RCC 7860 (cell line): ENCODE results near the gene SYT6.
"Not testable (repeated sequence)": the region's sequence is repeated elsewhere in the genome, so short reads cannot be mapped to it uniquely, and the experiment has no call there.

Experiments
- DNase-seq: peaks from one replicate; pipeline ENCODE4 v3.0.0-alpha.2; 2015; ENCODE audit warnings: low spot score
- FAIRE-seq: peaks from 2 replicates; lab custom pipeline; 2012; peaks lifted over from hg19 to GRCh38; lab: Jason Lieb, UNC

SYT6 gene

GRCh38 chr1:114076308-114076707 lies 77.4 kb downstream of the SYT6 start:
- no peak for FAIRE-seq
- no peak for DNase-seq

GRCh38 chr1:114075546-114076242 lies 78.0 kb downstream of the SYT6 start:
- DNase-seq (no peak), FAIRE-seq (no peak)

GRCh38 chr1:114075105-114075504 lies 78.6 kb downstream of the SYT6 start:
- DNase-seq (no peak), FAIRE-seq (no peak)

GRCh38 chr1:114072246-114072645 lies 81.4 kb downstream of the SYT6 start:
- FAIRE-seq (no peak), DNase-seq (no peak)

GRCh38 chr1:114069762-114070161 lies 83.9 kb downstream of the SYT6 start:
- DNase-seq, FAIRE-seq: not testable (repeated sequence)

GRCh38 chr1:114068684-114069083 lies 85.0 kb downstream of the SYT6 start:
- not testable (repeated sequence) for DNase-seq, FAIRE-seq

DNA sequence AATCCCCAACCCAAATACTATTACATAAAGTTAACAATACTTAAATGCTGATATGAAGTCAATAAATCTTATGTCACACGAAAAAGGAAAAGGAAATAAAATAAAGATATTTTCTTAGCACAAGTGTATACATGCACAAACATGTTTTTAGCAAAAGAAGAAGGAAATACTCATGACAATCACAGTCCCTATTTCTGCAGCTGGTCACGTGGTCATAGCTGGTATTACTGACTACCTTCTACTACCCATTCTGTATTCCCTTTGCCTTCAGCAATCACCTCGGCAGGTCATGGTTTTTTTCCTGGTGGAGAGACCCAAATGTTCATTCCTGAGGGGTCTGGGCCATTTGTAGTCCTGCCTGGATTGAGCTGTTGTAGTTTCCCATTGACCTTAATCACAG lies 88.0 kb downstream of the SYT6 start:
- not testable (repeated sequence) for DNase-seq, FAIRE-seq

DNA sequence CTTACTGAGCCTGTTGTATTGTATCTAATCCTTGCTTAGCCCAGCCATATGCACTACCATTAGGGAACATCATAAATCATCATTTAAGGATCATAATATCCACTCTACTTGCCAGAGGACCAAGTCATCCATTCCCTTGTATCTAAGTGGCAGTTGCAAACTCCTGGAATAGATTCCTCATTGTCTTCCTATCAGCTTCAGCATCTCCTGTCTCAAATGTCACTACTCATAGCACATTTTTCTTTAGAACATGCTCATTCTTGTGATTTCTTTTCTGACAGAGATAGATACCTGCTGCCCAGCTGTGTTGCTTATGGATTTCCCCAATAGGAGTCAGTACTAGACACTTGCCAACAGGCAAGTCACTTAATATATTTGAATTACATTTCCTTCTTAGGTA lies 90.1 kb downstream of the SYT6 start:
- FAIRE-seq (no peak), DNase-seq (no peak)

DNA sequence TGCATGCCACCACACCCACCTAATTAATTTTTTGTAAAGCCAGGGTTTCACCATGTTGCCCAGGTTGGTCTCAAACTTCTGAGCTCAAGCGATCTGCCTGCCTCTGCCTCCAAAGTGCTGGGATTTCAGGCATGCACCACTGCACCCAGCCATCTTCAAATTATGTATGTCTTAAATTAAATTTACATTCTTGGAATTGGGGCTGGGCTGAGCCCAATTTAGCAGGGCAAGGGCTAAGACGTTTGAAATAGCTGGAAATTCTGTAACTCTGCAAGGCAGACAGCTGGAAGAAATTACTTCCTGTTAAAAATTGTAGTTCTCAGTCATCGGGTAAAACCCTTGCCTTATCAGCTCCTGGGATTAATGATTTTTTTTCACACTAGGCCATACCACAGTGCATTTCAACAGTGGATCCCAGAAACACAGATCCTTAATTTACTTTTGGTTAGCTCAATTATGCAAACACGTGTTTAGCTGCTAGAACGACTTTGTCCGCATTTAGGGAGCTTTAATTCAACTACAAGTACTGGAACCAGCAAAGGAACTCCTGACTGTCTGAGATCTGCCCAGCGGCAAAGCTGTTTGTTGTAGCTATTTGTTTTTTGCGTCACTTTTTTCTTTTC lies 91.1 kb downstream of the SYT6 start:
- FAIRE-seq (no peak), DNase-seq (no peak)

DNA sequence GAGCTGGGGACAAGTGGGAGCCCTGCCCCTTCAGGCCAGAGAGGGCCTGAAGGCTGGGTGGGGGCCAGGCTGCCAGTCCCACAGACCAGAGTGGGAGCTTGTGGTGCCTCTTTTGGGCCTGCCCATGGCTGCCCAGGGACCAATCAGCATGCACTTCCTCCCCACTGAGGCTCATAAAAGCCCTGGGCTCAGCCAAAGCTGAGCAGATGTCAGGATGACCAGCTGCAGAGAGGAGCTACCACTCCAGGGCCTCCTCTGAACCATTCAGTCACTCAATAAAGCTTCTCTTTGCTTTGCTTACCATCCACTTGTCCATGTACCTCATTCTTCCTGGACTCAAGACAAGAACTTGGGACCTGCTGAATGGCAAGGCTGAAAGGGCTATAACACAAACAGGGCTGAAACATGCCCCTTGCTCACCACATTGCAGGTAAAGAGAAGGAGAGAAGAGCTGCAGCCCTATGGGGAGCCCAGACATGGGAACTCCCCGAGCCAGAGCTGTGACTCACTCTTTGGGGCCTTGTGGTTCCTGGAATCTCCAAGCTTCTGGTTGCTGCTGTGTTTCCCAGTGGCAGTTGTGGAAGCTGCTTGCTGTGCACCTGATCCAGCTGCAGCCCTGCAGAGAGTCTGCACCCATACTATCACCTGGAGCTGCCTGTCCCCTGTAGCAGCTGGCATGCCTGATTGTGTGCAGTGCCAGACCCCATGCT lies 92.4 kb downstream of the SYT6 start:
- DNase-seq, result no peak
- FAIRE-seq, result no peak

GRCh38 chr1:114058236-114058635 lies 95.4 kb downstream of the SYT6 start:
- DNase-seq, FAIRE-seq: not testable (repeated sequence)

GRCh38 chr1:114054148-114054547 lies 99.5 kb downstream of the SYT6 start:
- DNase-seq, result no peak
- FAIRE-seq, result no peak

- no peak for DNase-seq
- no peak for FAIRE-seq
Measured at GRCh38 chr1:114048232-114048631, 105.4 kb downstream of the SYT6 start.

- no peak for FAIRE-seq
- no peak for DNase-seq
Measured at GRCh38 chr1:114043548-114043947, 110.1 kb downstream of the SYT6 start.

DNA sequence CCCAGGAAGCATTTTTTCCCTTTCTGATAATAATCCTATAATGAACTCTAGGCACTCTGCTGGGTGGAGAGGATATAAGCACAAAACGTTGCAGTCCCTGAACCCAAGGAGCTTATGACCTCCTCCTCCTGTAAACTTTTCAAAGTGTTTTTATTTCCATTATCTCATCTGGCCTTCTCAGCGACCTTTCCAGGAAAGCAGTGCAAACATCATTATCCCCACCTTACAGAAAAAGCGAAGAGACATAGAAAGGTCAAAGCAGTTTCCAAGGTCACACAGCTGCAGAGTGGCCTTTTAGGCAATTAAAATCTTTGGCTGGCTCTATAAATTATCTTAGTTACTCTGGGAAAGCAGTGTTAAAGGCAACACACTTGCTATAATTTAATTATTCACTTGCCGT lies 110.6 kb downstream of the SYT6 start:
- FAIRE-seq (no peak), DNase-seq (no peak)

DNA sequence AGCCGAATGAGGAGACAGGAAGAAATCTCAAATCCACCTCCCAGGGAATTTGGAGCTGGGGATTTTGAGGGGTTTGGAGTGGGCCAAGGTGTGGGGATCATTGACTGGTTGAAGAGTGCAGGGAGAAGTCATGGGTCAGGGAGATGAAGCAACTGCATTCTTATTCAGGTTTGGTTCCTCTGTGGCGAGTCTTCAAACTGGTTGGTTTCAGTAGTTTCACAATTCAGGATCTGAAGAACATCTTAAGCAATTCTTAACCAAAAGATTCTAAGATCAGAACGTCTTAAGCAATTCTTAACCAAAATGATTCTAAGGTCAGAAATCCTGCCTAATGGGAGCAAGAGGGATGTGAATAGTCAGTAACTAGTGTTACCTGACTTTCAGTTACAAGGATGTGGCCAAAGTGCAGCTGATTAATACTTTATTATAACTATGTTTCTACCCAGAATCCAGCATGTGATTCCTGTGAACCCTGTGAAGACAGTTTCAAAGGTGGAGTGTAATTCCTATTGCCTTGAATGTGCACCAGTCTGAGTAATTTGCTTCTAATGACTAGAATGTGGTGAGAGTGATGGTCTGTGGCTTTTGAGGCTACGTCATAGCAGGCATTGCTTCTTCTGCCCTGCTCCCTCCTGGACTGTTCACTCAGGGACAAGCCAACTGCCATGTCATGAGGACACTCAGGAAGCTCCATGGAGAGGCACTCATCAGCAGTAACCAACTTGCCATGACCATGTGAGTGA lies 113.2 kb downstream of the SYT6 start:
- peak; percentile 48 for DNase-seq
- no peak for FAIRE-seq
